GM23338 (cell line): ENCODE data around the gene NUP54. TPM values are rescaled to one million over a fixed set of nuclear protein-coding genes. Genes with fewer than 3 reads are reported as not detected.
A peak's percentile ranks its signal among the peaks of the same experiment; 100 is the strongest.

Source experiments
- ATAC-seq: fragments of 200-7000 bp; cut with Tn5 transposase; 3 replicates; pipeline ENCODE4 v1.9.1; 2020
- DNase-seq: peaks from one replicate; pipeline ENCODE4 v3.0.0-alpha.2; 2015; ENCODE audit warnings: low spot score
- H2AFZ ChIP-seq: fragments of 200-600 bp; sonication (generic); 2 replicates; pipeline ENCODE4 v1.8.0; 2016; ENCODE audit warnings: antibody characterized with exemption, mild to moderate bottlenecking, moderate library complexity
- H3F3A ChIP-seq: fragments of 200-600 bp; sonication (generic); replicated peaks from 2 replicates; pipeline ENCODE4 v1.8.0; 2017; ENCODE audit warnings: antibody characterized with exemption, mixed run types, low read depth
- H3K27ac ChIP-seq: fragments of 200-600 bp; sonication (generic); 2 replicates; pipeline ENCODE4 v1.6.1; 2016; ENCODE audit warnings: low read depth
- H3K27me3 ChIP-seq: fragments of 200-600 bp; sonication (generic); 2 replicates; pipeline ENCODE4 v1.8.0; 2016; ENCODE audit warnings: mild to moderate bottlenecking, mixed run types, moderate library complexity; ENCODE audit not compliant: insufficient read depth
- H3K36me3 ChIP-seq: fragments of 200-600 bp; sonication (generic); 2 replicates; pipeline ENCODE4 v1.8.0; 2016; ENCODE audit warnings: mild to moderate bottlenecking; ENCODE audit not compliant: insufficient read depth
- H3K4me1 ChIP-seq: fragments of 200-600 bp; sonication (generic); 2 replicates; pipeline ENCODE4 v1.8.0; 2016; ENCODE audit warnings: mild to moderate bottlenecking, moderate library complexity; ENCODE audit not compliant: insufficient read depth
- H3K4me2 ChIP-seq: fragments of 200-600 bp; sonication (generic); 2 replicates; pipeline ENCODE4 v1.7.1; 2017; ENCODE audit warnings: mixed run types
- H3K4me3 ChIP-seq: fragments of 200-600 bp; sonication (generic); 2 replicates; pipeline ENCODE4 v1.6.1; 2016; ENCODE audit warnings: mixed run types
- H3K79me2 ChIP-seq: fragments of 200-600 bp; sonication (generic); replicated peaks from 2 replicates; pipeline ENCODE4 v1.8.0; 2017; ENCODE audit warnings: mild to moderate bottlenecking; ENCODE audit not compliant: insufficient read depth
- H3K9me2 ChIP-seq: fragments of 200-600 bp; sonication (generic); 2 replicates; pipeline ENCODE4 v1.8.0; 2017; ENCODE audit not compliant: insufficient read depth
- H4K20me1 ChIP-seq: fragments of 200-600 bp; sonication (generic); replicated peaks from 2 replicates; pipeline ENCODE4 v1.8.0; 2017; ENCODE audit warnings: mild to moderate bottlenecking; ENCODE audit not compliant: insufficient read depth
- H3K27ac Mint-ChIP-seq: 2 replicates; pipeline ENCODE4 v1.8.0; 2020; ENCODE audit warnings: inconsistent platforms, mild to moderate bottlenecking, moderate library complexity, mixed read lengths
- H3K27me3 Mint-ChIP-seq: 3 replicates; pipeline ENCODE4 v1.8.0; 2022; ENCODE audit warnings: low read depth, mild to moderate bottlenecking, moderate library complexity, mixed read lengths, inconsistent platforms; ENCODE audit not compliant: insufficient read depth, poor library complexity
- H3K36me3 Mint-ChIP-seq: 3 replicates; pipeline ENCODE4 v1.8.0; 2021; ENCODE audit warnings: low read depth, mild to moderate bottlenecking, inconsistent platforms, moderate library complexity, mixed read lengths
- H3K4me1 Mint-ChIP-seq: 3 replicates; pipeline ENCODE4 v1.8.0; 2020; ENCODE audit warnings: mild to moderate bottlenecking, inconsistent platforms, mixed read lengths
- H3K4me3 Mint-ChIP-seq: 3 replicates; pipeline ENCODE4 v1.8.0; 2021; ENCODE audit warnings: moderate library complexity, mild to moderate bottlenecking, inconsistent platforms, mixed read lengths
- H3K9me3 Mint-ChIP-seq: 3 replicates; pipeline ENCODE4 v1.8.0; 2020; ENCODE audit warnings: moderate library complexity, mild to moderate bottlenecking, inconsistent platforms, mixed read lengths
- CREB1 ChIP-seq: fragments of 250-450 bp; sonication (Bioruptor Pico); IDR thresholded peaks from 2 replicates; pipeline ENCODE4 v1.5.0; 2020; ENCODE audit warnings: low read depth, mild to moderate bottlenecking, moderate library complexity
- CTCF ChIP-seq, 2 experiments: fragments of 200-600 bp in 1 of 2; sonication (generic) in 1 of 2; conservative IDR thresholded peaks; 2 replicates each; pipeline versions ENCODE4 v1.5.1 to v1.6.1; 2016 to 2017; ENCODE audit warnings: antibody characterized with exemption in 2 of 2, low read depth in 2 of 2, mild to moderate bottlenecking in 2 of 2, moderate library complexity in 1 of 2
- ETS1 ChIP-seq: IDR thresholded peaks from 2 replicates; pipeline ENCODE4 v1.6.1; 2016; ENCODE audit warnings: antibody characterized with exemption
- EZH2 ChIP-seq: fragments of 200-600 bp; sonication (generic); IDR thresholded peaks from one replicate; pipeline ENCODE4 v1.8.0; 2017; ENCODE audit warnings: antibody characterized with exemption, mild to moderate bottlenecking, low read depth; ENCODE audit not compliant: unreplicated experiment
- EZH2phosphoT487 ChIP-seq: fragments of 200-600 bp; sonication (generic); IDR thresholded peaks from one replicate; pipeline ENCODE4 v1.8.1; 2018; ENCODE audit warnings: antibody characterized with exemption; ENCODE audit not compliant: unreplicated experiment
- JUNB ChIP-seq: IDR thresholded peaks from one replicate; pipeline ENCODE4 v1.6.1; 2016; ENCODE audit warnings: antibody characterized with exemption; ENCODE audit not compliant: unreplicated experiment
- NANOG ChIP-seq: IDR thresholded peaks from 2 replicates; pipeline ENCODE4 v1.6.1; 2016; ENCODE audit warnings: antibody characterized with exemption, borderline replicate concordance
- POLR2AphosphoS5 ChIP-seq: IDR thresholded peaks from 2 replicates; pipeline ENCODE4 v1.6.1; 2016; ENCODE audit warnings: antibody characterized with exemption, low read depth
- REST ChIP-seq: IDR thresholded peaks from one replicate; pipeline ENCODE4 v1.6.1; 2018; ENCODE audit warnings: antibody characterized with exemption; ENCODE audit not compliant: unreplicated experiment
- STAT1 ChIP-seq: IDR thresholded peaks from one replicate; pipeline ENCODE4 v1.6.1; 2016; ENCODE audit warnings: antibody characterized with exemption; ENCODE audit not compliant: unreplicated experiment
- ZNF114 ChIP-seq: fragments of 250-450 bp; sonication (Bioruptor Pico); IDR thresholded peaks from 2 replicates; pipeline ENCODE4 v1.5.0; 2020; ENCODE audit warnings: mild to moderate bottlenecking, moderate library complexity
- ZNF331 ChIP-seq: fragments of 250-450 bp; sonication (Bioruptor Pico); IDR thresholded peaks from 2 replicates; pipeline ENCODE4 v1.5.0; 2020; ENCODE audit warnings: low read depth, mild to moderate bottlenecking, moderate library complexity
- polyA plus RNA-seq: library from polyadenylated mRNA; unstranded; fragments of >200 nt; fragmentation: Nextera tagmentation; extraction: Ambion mirVana; gene quantifications from 2 replicates; pipeline ENCODE4 v1.2.1, GENCODE V29; 2016
- total RNA-seq: library from RNA; depleted of rRNA; stranded (reverse); fragments of >200 nt; shearing (Covaris generic); gene quantifications from 2 replicates; pipeline ENCODE4 v1.2.3, GENCODE V29; 2014

NUP54 gene
- total and polyA plus RNA-seq, 2 experiments from 2014 or later = 97.8 to 118 TPM

- Histone ChIP-seq H3K4me1 (peaks cover 10% of the 10 kb centered on the region), H3K36me3 (no peaks in the 10 kb centered on the region), H3F3A (no peaks in the 10 kb centered on the region), H3K27ac (no peak overlapping the region), H3K27me3 (no peaks in the 10 kb centered on the region), H2AFZ (no peak overlapping the region), H3K9me2 (no peaks in the 10 kb centered on the region), H3K4me2 (no peak overlapping the region), H3K4me3 (no peak overlapping the region), H4K20me1 (no peaks in the 10 kb centered on the region), H3K79me2 (no peaks in the 10 kb centered on the region)
- Mint-ChIP-seq H3K9me3 (peaks cover 6% of the 10 kb centered on the region), H3K4me1 (no peaks in the 10 kb centered on the region), H3K4me3 (no peak overlapping the region), H3K27ac (no peak overlapping the region), H3K27me3 (no peaks in the 10 kb centered on the region), H3K36me3 (peaks cover 6% of the 10 kb centered on the region)
- TF ChIP-seq EZH2phosphoT487 = no peak
- peak; percentile 88 to 97 for TF ChIP-seq CTCF (conservative IDR thresholded peaks at IDR 0.05; ENCODE audit: low read depth in 2 of 2)
- no peak for TF ChIP-seq REST
- DNase-seq = peak; percentile 89
- peak; percentile 96 for ATAC-seq
Observed at GRCh38 chr4:76067652-76068286, 80.4 kb downstream of the NUP54 start.

- no peaks in the 10 kb centered on the region for H3K9me2 ChIP-seq
- H3K36me3 ChIP-seq = no peaks in the 10 kb centered on the region
- no peaks in the 10 kb centered on the region for H3K27me3 ChIP-seq
- Mint-ChIP-seq H3K27me3 (no peaks in the 10 kb centered on the region), H3K4me1 (no peaks in the 10 kb centered on the region), H3K4me3 (no peak overlapping the region), H3K36me3 (peaks cover 6% of the 10 kb centered on the region), H3K27ac (no peak overlapping the region), H3K9me3 (peaks cover 6% of the 10 kb centered on the region)
- H3F3A ChIP-seq = no peaks in the 10 kb centered on the region
- ATAC-seq (no peak), DNase-seq (no peak)
- peaks cover 1% of the 10 kb centered on the region for H3K4me1 ChIP-seq
- no peak overlapping the region for H3K4me3 ChIP-seq
- no peak overlapping the region for H2AFZ ChIP-seq
- no peaks in the 10 kb centered on the region for H3K79me2 ChIP-seq
- no peaks in the 10 kb centered on the region for H4K20me1 ChIP-seq
- H3K27ac ChIP-seq = no peak overlapping the region
- no peak overlapping the region for H3K4me2 ChIP-seq
- no peak for TF ChIP-seq ZNF114
- no peak for TF ChIP-seq CREB1
- TF ChIP-seq POLR2AphosphoS5 = no peak
- TF ChIP-seq CTCF (conservative IDR thresholded peaks at IDR 0.05; ENCODE audit: low read depth in 2 of 2) = no peak
- TF ChIP-seq STAT1 = no peak
- no peak for TF ChIP-seq NANOG
- TF ChIP-seq JUNB = no peak
- no peak for TF ChIP-seq ETS1
- no peak for TF ChIP-seq EZH2phosphoT487
- no peak for TF ChIP-seq EZH2
- no peak for TF ChIP-seq REST
- TF ChIP-seq ZNF331 (CRISPR knock-in tag) = no peak
Observed at GRCh38 chr4:76066546-76066945, 81.7 kb downstream of the NUP54 start.
